Spleen (tissue), 11 donors: ENCODE results near the gene NEURL4. TPM values are rescaled to one million over a fixed set of nuclear protein-coding genes. Genes with fewer than 3 reads are reported as not detected.

Source experiments
- DNase-seq: peaks from one replicate; pipeline ENCODE4 v3.0.0-alpha.2; 2020
- H3K27ac ChIP-seq, 8 donors: fragments of 200-600 bp; sonication (generic) in 7 of 8; 1 replicate in 4 of 8; 2 replicates in 4 of 8; pipeline versions ENCODE4 v1.5.0 to v1.8.0; 2016 to 2021; ENCODE audit warnings: inconsistent platforms in 4 of 8, mild to moderate bottlenecking in 4 of 8, moderate library complexity in 1 of 8
- H3K27me3 ChIP-seq, 7 donors: fragments of 200-600 bp; sonication (generic) in 6 of 7; replicated peaks in 1 of 7; 1 replicate in 4 of 7; 2 replicates in 3 of 7; pipeline versions ENCODE4 v1.5.0 to v1.8.0; 2016 to 2021; ENCODE audit warnings: inconsistent platforms in 3 of 7, mild to moderate bottlenecking in 1 of 7
- H3K36me3 ChIP-seq, 6 donors: fragments of 200-600 bp; sonication (generic) in 5 of 6; 1 replicate in 4 of 6; 2 replicates in 2 of 6; pipeline versions ENCODE4 v1.5.0 to v1.8.0; 2016 to 2021; ENCODE audit warnings: inconsistent platforms in 2 of 6
- H3K4me1 ChIP-seq, 6 donors: fragments of 200-600 bp; sonication (generic) in 5 of 6; 1 replicate in 3 of 6; 2 replicates in 3 of 6; pipeline versions ENCODE4 v1.5.0 to v1.8.0; 2016 to 2021; ENCODE audit warnings: inconsistent platforms in 3 of 6
- H3K4me3 ChIP-seq, 8 donors: fragments of 200-600 bp; sonication (generic) in 7 of 8; 1 replicate in 4 of 8; 2 replicates in 4 of 8; pipeline versions ENCODE4 v1.5.0 to v1.8.0; 2016 to 2021; ENCODE audit warnings: inconsistent platforms in 4 of 8, mild to moderate bottlenecking in 4 of 8, moderate library complexity in 2 of 8
- H3K9me3 ChIP-seq, 8 donors: fragments of 200-600 bp; sonication (generic) in 7 of 8; 1 replicate in 4 of 8; 2 replicates in 4 of 8; pipeline versions ENCODE4 v1.5.0 to v1.8.0; 2016 to 2021; ENCODE audit warnings: inconsistent platforms in 4 of 8
- CTCF ChIP-seq, 11 experiments: fragments of 200-600 bp in 7 of 11; fragments of 450-650 bp in 4 of 11; sonication (generic) in 4 of 11; IDR thresholded peaks in 8 of 11; conservative IDR thresholded peaks in 3 of 11; 1 replicate in 7 of 11; 2 replicates in 4 of 11; pipeline versions ENCODE4 v1.4.0 to v1.8.0; 2016 to 2021; ENCODE audit warnings: antibody characterized with exemption in 11 of 11, inconsistent platforms in 4 of 11, mild to moderate bottlenecking in 1 of 11
- POLR2A ChIP-seq, 3 donors: fragments of 450-650 bp; IDR thresholded peaks; one replicate each; pipeline ENCODE4 v1.5.1; 2017; ENCODE audit warnings: antibody characterized with exemption in 3 of 3, mild to moderate bottlenecking in 1 of 3
- POLR2AphosphoS5 ChIP-seq, 3 donors: sonication (generic); formaldehyde crosslinking; IDR thresholded peaks; one replicate each; pipeline ENCODE4 v1.5.1; 2017; ENCODE audit warnings: antibody characterized with exemption in 3 of 3
- WGBS, 5 donors: extraction: QIAGEN DNeasy Blood & Tissue Kit in 3 of 5; methylation state at CpG; one replicate each; pipeline versions ENCODE4 v1.1.5 to v1.1.7; 2013 to 2018; 5-methylcytosine and 5-hydroxymethylcytosine counted together
- intact Hi-C: fragments of 100-400 bp; cut with DNase I; formaldehyde crosslinking; loops from one replicate; pipeline ENCODE4 v1.15.0; 2023; ENCODE audit warnings: low total_unique reads
- polyA plus RNA-seq, 3 donors: library from polyadenylated mRNA; stranded (reverse); fragments of 200-250 nt; gene quantifications; one replicate each; pipeline ENCODE4 v1.2.1, GENCODE V29; 2013
- total RNA-seq, 7 donors: library from RNA; depleted of rRNA in 3 of 7; stranded (reverse); fragments of >200 nt in 3 of 7; fragmentation: NEBNext Ultra II Directional in 4 of 7; extraction: Animal tissue kit (Norgen Biotek cat#: 25700) in 4 of 7; gene quantifications; one replicate each; pipeline versions ENCODE4 v1.1.0 to v1.2.1, GENCODE V29; 2016 to 2021
- donor health status: healthy with polysubstance abuse.
- donor health status: DM: no; HTN: no; CAD: no; lungs with moderate emphysema.
- donor health status: DM: no; HTN: no; CAD: no.
- donor health status: Bipolar disorder and iron deficiency.
- donor health status: healthy.
- donor health status: DM: no; HTN: no; CAD: no.
- donor health status: DM: yes; HTN: yes; CAD: no.

NEURL4 gene
- total and polyA plus RNA-seq, 10 donors, result 16.5 to 53.9 (median 40.3) TPM

- no peak for TF ChIP-seq POLR2A (IDR thresholded peaks at IDR 0.05)
- TF ChIP-seq POLR2AphosphoS5 (IDR thresholded peaks at IDR 0.05), result peak in 2 of 3 donors; percentile 59 to 69
- Histone ChIP-seq H3K36me3 (peaks cover 0 to 47% (median 44%) of the 10 kb centered on the region in 6 donors), H3K27ac (peak overlapping the region; percentile 83 to 100 (median 98)), H3K9me3 (no peaks in the 10 kb centered on the region), H3K27me3 (no peaks in the 10 kb centered on the region), H3K4me3 (peak overlapping the region; percentile 89 to 97 (median 92)), H3K4me1 (peaks cover 32 to 67% (median 55%) of the 10 kb centered on the region in 6 donors)
- DNase-seq, result peak; percentile 91
- WGBS, 5 donors, result 0 to 1% (median 0%) methylated on average over 14 of the region's 14 CpGs
- intact Hi-C loops, result loop anchor here (10.0 kb wide), 1 partner anchor 264 kb away; the partner anchor contains the start of gene SLC16A11
These were observed 20.3 kb downstream of the NEURL4 start for GRCh38 chr17:7308625-7309433.

GRCh38 chr17:7307686-7308624, 21.2 kb downstream of the NEURL4 start:
- intact Hi-C loops, result loop anchor here (10.0 kb wide), 1 partner anchor 263 kb away; the partner anchor contains the start of gene SLC16A11
- TF ChIP-seq CTCF (IDR thresholded peaks at IDR 0.05 in 8 of 11, conservative IDR thresholded peaks at IDR 0.05 in 3 of 11), result peak in 4 of 11 experiments; percentile 8 to 22 (median 10)
- TF ChIP-seq POLR2AphosphoS5 (IDR thresholded peaks at IDR 0.05), result peak in 2 of 3 donors; percentile 3 to 40
- TF ChIP-seq POLR2A (IDR thresholded peaks at IDR 0.05), result no peak

GRCh38 chr17:7306911-7307685, 22.0 kb downstream of the NEURL4 start, which contains the start of gene EIF5A:
TSS of gene EIF5A (plus strand) at chr17:7307628. CDS start at chr17:7309636, 2,008 bp downstream.
- Histone ChIP-seq H3K4me1 (peaks cover 26 to 50% (median 39%) of the 10 kb centered on the region in 6 donors), H3K27ac (peak within 1 kb of the TSS; percentile 83 to 100 (median 98)), H3K36me3 (peaks cover 0 to 30% (median 27%) of the 10 kb centered on the region in 6 donors), H3K4me3 (peak within 1 kb of the TSS; percentile 89 to 97 (median 92)), H3K9me3 (no peaks in the 10 kb centered on the region), H3K27me3 (no peaks in the 10 kb centered on the region)
- intact Hi-C loops, result loop anchor here (10.0 kb wide), 1 partner anchor 262 kb away; the partner anchor contains the start of gene SLC16A11
- peak; percentile 100 for DNase-seq
- no peak for TF ChIP-seq CTCF (IDR thresholded peaks at IDR 0.05 in 8 of 11, conservative IDR thresholded peaks at IDR 0.05 in 3 of 11)
- TF ChIP-seq POLR2AphosphoS5 (IDR thresholded peaks at IDR 0.05), result peak; percentile 97 to 98 (median 98)
- peak; percentile 76 to 94 (median 91) for TF ChIP-seq POLR2A (IDR thresholded peaks at IDR 0.05)
- WGBS, 5 donors, result 0 to 1% (median 0%) methylated on average over 54 to 64 of the region's 64 CpGs

More at GRCh38 chr17:7307686-7308624, 21.2 kb downstream of the NEURL4 start:
- peaks cover 29 to 58% (median 47%) of the 10 kb centered on the region in 6 donors for H3K4me1 ChIP-seq
- DNase-seq, result peak; percentile 91
- peaks cover 0 to 38% (median 36%) of the 10 kb centered on the region in 6 donors for H3K36me3 ChIP-seq
- peak overlapping the region; percentile 89 to 97 (median 92) for H3K4me3 ChIP-seq
- H3K27ac ChIP-seq, result peak overlapping the region; percentile 83 to 100 (median 98)
- WGBS, 5 donors, result 0 to 1% (median 0%) methylated on average over 29 to 104 of the region's 104 CpGs
- H3K9me3 ChIP-seq, result no peaks in the 10 kb centered on the region
- no peaks in the 10 kb centered on the region for H3K27me3 ChIP-seq
